ENCODE results near the gene RHO. TPM values are rescaled to one million over a fixed set of nuclear protein-coding genes. Genes with fewer than 3 reads are reported as not detected.
"Not testable (repeated sequence)": the region's sequence is repeated elsewhere in the genome, so short reads cannot be mapped to it uniquely, and the experiment has no call there.

The RHO gene
- total RNA-seq, 3 donors from 2014 or later = not detected

DNA sequence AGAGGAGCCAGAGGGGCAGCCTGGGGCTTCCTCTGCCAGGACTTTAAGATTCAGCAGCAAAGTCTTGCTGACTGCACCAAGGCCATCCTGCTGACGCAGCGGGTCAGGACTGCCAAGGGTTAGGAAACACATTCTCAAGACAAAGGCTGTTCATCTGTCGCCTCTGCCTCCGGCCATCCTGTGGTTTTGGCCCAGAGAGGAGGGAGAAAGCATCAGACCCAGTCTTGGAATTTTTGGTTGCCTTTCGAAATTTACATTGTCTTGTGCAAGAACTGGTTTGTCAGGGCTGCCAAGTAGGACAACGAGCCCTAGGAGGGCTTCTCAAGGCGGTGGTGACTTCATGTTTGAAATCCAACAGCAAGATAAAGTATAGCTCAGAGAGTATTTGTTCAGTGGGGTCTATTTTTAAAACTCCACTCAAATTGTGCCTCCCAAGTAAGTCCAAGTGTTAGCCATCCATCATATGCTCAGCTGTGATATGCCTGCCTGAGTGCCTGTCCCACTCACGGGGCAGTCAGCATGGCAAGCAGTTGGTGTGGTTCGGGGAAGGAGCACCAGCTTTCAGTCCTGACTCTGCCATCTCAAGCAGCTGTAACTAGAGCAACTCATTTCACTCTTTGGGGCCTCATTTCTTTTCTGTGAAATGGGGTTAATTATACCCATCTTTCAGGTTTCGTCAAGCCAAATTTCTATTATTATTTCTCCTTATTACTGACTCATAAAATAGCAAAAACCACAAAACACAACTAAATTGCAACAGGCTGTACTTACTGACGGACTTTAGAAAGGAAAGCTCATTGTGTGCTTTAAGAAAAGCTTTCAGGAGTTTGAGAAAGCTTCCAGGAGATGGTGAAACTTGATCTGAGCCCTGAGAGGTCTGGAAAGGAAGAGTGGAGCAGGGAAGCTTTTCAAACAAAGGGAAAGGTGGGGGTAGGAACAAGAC is 42.4 kb upstream of the RHO start:
- ATAC-seq (peak; percentile 51), DNase-seq (peak; percentile 50 to 87 (median 52))
- Histone ChIP-seq H3K36me3 (ENCODE audit: low read depth) (no peaks in the 10 kb centered on the region), H3K4me1 (ENCODE audit: low read depth) (no peaks in the 10 kb centered on the region), H3K9me3 (no peaks in the 10 kb centered on the region), H3K4me3 (no peak overlapping the region)
- intact Hi-C loops (cut with DNase I, micrococcal nuclease) = no loop called here
- TF ChIP-seq, protein P1, sequence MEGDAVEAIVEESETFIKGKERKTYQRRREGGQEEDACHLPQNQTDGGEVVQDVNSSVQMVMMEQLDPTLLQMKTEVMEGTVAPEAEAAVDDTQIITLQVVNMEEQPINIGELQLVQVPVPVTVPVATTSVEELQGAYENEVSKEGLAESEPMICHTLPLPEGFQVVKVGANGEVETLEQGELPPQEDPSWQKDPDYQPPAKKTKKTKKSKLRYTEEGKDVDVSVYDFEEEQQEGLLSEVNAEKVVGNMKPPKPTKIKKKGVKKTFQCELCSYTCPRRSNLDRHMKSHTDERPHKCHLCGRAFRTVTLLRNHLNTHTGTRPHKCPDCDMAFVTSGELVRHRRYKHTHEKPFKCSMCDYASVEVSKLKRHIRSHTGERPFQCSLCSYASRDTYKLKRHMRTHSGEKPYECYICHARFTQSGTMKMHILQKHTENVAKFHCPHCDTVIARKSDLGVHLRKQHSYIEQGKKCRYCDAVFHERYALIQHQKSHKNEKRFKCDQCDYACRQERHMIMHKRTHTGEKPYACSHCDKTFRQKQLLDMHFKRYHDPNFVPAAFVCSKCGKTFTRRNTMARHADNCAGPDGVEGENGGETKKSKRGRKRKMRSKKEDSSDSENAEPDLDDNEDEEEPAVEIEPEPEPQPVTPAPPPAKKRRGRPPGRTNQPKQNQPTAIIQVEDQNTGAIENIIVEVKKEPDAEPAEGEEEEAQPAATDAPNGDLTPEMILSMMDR (IDR thresholded peaks at IDR 0.05) = no peak

- no peak for DNase-seq
- ATAC-seq = no peak
- intact Hi-C loops (cut with DNase I, micrococcal nuclease) = no loop called here
- Histone ChIP-seq H3K4me1 (ENCODE audit: low read depth) (no peaks in the 10 kb centered on the region), H3K4me3 (no peak overlapping the region), H3K9me3 (no peaks in the 10 kb centered on the region), H3K36me3 (ENCODE audit: low read depth) (no peaks in the 10 kb centered on the region)
- TF ChIP-seq, protein P1 (IDR thresholded peaks at IDR 0.05) = no peak
Measured at GRCh38 chr3:129486664-129487035, 41.8 kb upstream of the RHO start.

- DNase-seq (no peak), ATAC-seq (no peak)
- intact Hi-C loops (cut with DNase I, micrococcal nuclease) = no loop called here
- TF ChIP-seq, protein P1 (IDR thresholded peaks at IDR 0.05) = no peak
- Histone ChIP-seq H3K36me3 (ENCODE audit: low read depth) (no peaks in the 10 kb centered on the region), H3K4me1 (ENCODE audit: low read depth) (no peaks in the 10 kb centered on the region), H3K4me3 (no peak overlapping the region), H3K9me3 (no peaks in the 10 kb centered on the region)
Measured at GRCh38 chr3:129487183-129487867, 41.1 kb upstream of the RHO start.

- DNase-seq; intact Hi-C loops (cut with DNase I, micrococcal nuclease); H3K4me3 ChIP-seq; H3K9me3 ChIP-seq; H3K36me3 ChIP-seq (ENCODE audit: low read depth); H3K4me1 ChIP-seq (ENCODE audit: low read depth); ATAC-seq: not testable (repeated sequence)
Measured at GRCh38 chr3:129487868-129488335, 40.5 kb upstream of the RHO start.

DNA sequence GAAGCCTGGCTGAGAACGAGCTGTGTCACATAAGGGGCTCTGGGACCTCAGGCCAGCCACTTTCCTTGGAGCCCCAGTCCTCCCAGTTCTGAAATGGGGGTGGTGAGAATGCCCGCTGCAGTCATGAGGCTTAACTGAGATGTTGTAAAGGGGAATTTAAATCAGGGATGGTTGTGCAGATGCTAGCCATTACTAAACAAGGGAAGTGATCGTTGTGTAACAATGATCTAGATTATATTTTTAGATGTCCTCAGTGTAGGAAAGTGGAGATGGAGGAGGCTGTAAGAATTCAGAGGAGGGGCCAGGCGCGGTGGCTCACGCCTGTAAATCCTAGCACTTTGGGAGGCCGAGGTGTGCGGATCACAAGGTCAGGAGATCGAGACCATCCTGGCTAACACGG is 39.2 kb upstream of the RHO start:
- H3K9me3 ChIP-seq; H3K4me1 ChIP-seq (ENCODE audit: low read depth); DNase-seq; H3K4me3 ChIP-seq; ATAC-seq; H3K36me3 ChIP-seq (ENCODE audit: low read depth); intact Hi-C loops (cut with DNase I, micrococcal nuclease): not testable (repeated sequence)

DNA sequence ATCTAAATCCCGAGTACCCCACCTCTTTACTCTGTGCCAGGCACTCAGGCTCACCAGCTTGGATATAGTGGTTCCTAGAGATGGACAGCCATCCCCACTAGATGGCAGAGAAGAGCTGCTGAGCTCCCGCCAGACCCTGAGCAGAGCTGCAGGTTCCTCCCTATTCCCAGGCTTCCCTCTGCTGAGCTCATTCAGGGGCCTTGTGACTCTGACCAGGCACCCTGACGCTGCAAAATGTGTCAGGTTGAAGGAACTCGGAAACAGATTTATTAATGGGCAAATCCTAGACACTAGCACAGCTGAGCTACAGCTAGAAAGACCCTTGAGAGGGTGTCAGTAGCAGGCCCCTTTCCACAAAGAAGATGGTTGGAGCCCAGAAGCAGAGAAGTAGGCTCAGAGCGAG is 38.2 kb upstream of the RHO start:
- DNase-seq (peak; percentile 73 to 82 (median 79)), ATAC-seq (peak; percentile 92)
- H3K4me3 ChIP-seq = no peak overlapping the region
- TF ChIP-seq, protein P1 (IDR thresholded peaks at IDR 0.05) = peak; percentile 50
- H3K36me3 ChIP-seq (ENCODE audit: low read depth) = no peaks in the 10 kb centered on the region
- H3K9me3 ChIP-seq = no peaks in the 10 kb centered on the region
- no peaks in the 10 kb centered on the region for H3K4me1 ChIP-seq (ENCODE audit: low read depth)
- intact Hi-C loops (cut with DNase I, micrococcal nuclease) = loop anchor here in 1 of 2 donors (5.0 kb wide), 1 partner anchor 337 kb away; no protein-coding TSS in a partner anchor

DNA sequence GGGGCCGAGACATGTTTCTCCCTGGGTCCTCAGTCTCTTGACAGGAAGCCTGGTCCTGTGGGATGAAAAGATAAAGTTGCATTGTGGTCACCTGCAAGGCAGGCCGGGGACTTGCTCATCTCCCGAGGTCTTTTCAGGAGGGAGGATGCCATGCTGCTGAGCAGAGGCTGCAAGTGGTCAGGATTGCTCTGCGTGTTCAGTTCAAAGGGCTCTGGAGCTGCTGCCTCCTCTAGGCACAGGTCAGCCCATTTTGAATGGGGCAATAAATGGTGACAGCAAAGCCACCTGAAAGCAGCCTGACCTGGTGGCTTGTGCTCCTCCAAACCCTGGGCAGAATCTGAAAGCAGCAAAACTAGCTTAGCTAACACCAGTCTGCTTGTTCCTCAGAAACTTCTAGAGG is 37.4 kb upstream of the RHO start:
- intact Hi-C loops (cut with DNase I, micrococcal nuclease) = loop anchor here in 1 of 2 donors (5.0 kb wide), 1 partner anchor 336 kb away; no protein-coding TSS in a partner anchor
- not testable (repeated sequence) for H3K4me3 ChIP-seq; H3K4me1 ChIP-seq (ENCODE audit: low read depth); ATAC-seq; DNase-seq; H3K36me3 ChIP-seq (ENCODE audit: low read depth); H3K9me3 ChIP-seq

All from mucosa of descending colon (tissue), 3 donors.